Neural cell (in vitro differentiated cells): Measurements from ENCODE around the gene TMEM258. TPM values are rescaled to one million over a fixed set of nuclear protein-coding genes. Genes with fewer than 3 reads are reported as not detected.

Experiments used
- H2AFZ ChIP-seq: fragments of 200-600, 300-800 bp; sonication (generic), shearing (Covaris generic); 2 replicates; pipeline ENCODE4 v1.6.0; 2014; ENCODE audit warnings: low read depth, mild to moderate bottlenecking, antibody characterized with exemption, low read length, moderate library complexity
- H3F3A ChIP-seq: fragments of 200-600 bp; shearing (Covaris generic); 2 replicates; pipeline ENCODE4 v1.6.1; 2016; ENCODE audit warnings: mild to moderate bottlenecking, moderate library complexity, mixed read lengths, antibody characterized with exemption, low read length; ENCODE audit not compliant: insufficient read depth, poor library complexity, severe bottlenecking
- H3K27ac ChIP-seq: fragments of 200-600, 300-800 bp; sonication (generic), shearing (Covaris generic); 2 replicates; pipeline ENCODE4 v1.5.1; 2014; ENCODE audit warnings: mild to moderate bottlenecking, low read length, moderate library complexity
- H3K27me3 ChIP-seq: fragments of 300-800, 200-600 bp; sonication (generic), shearing (Covaris generic); 2 replicates; pipeline ENCODE4 v1.6.0; 2014; ENCODE audit warnings: mild to moderate bottlenecking, low read depth, low read length, moderate library complexity; ENCODE audit not compliant: insufficient read depth
- H3K36me3 ChIP-seq: fragments of 300-800, 200-600 bp; sonication (generic), shearing (Covaris generic); 2 replicates; pipeline ENCODE4 v1.5.1; 2014; ENCODE audit warnings: mild to moderate bottlenecking, antibody characterized with exemption, low read length, moderate library complexity; ENCODE audit not compliant: insufficient read depth
- H3K4me2 ChIP-seq: fragments of 300-800, 200-600 bp; sonication (generic), shearing (Covaris generic); 2 replicates; pipeline ENCODE4 v1.6.0; 2014; ENCODE audit warnings: mild to moderate bottlenecking, low read length
- H3K4me3 ChIP-seq: fragments of 300-800, 200-600 bp; sonication (generic), shearing (Covaris generic); 2 replicates; pipeline ENCODE4 v1.5.1; 2014; ENCODE audit warnings: mild to moderate bottlenecking, low read length, moderate library complexity
- H3K79me2 ChIP-seq: fragments of 200-600 bp; shearing (Covaris generic); replicated peaks from 2 replicates; pipeline ENCODE4 v1.6.0; 2014; ENCODE audit warnings: mild to moderate bottlenecking, low read length, moderate library complexity; ENCODE audit not compliant: insufficient read depth
- H3K9ac ChIP-seq: fragments of 300-800, 200-600 bp; sonication (generic), shearing (Covaris generic); 2 replicates; pipeline ENCODE4 v1.6.1; 2016; ENCODE audit warnings: mild to moderate bottlenecking, low read length, mixed read lengths
- H3K9me2 ChIP-seq: fragments of 200-600 bp; shearing (Covaris generic); 2 replicates; pipeline ENCODE4 v1.6.1; 2016; ENCODE audit warnings: mild to moderate bottlenecking, low read length, mixed read lengths; ENCODE audit not compliant: insufficient read depth
- H3K9me3 ChIP-seq: fragments of 200-600, 300-800 bp; sonication (generic), shearing (Covaris generic); 2 replicates; pipeline ENCODE4 v1.6.1; 2016; ENCODE audit warnings: mild to moderate bottlenecking, mixed run types, low read length, moderate library complexity, mixed read lengths
- H4K20me1 ChIP-seq: fragments of 200-600 bp; shearing (Covaris generic); 2 replicates; pipeline ENCODE4 v1.6.1; 2016; ENCODE audit warnings: mild to moderate bottlenecking, mixed run types; ENCODE audit not compliant: insufficient read depth
- CTCF ChIP-seq: fragments of 450-650 bp; IDR thresholded peaks from 2 replicates; pipeline ENCODE4 v1.5.1; 2014; ENCODE audit warnings: antibody characterized with exemption, mild to moderate bottlenecking, moderate library complexity; ENCODE audit not compliant: poor library complexity, severe bottlenecking
- EP300 ChIP-seq: fragments of 450-650 bp; conservative IDR thresholded peaks from 2 replicates; pipeline ENCODE4 v1.6.1; 2014; ENCODE audit warnings: antibody characterized with exemption, mild to moderate bottlenecking, moderate library complexity; ENCODE audit not compliant: poor library complexity, severe bottlenecking
- EZH2 ChIP-seq: fragments of 200-600, 300-800 bp; shearing (Covaris generic), sonication (generic); IDR thresholded peaks from 2 replicates; pipeline ENCODE4 v1.6.1; 2014; ENCODE audit warnings: antibody characterized with exemption, low read length, borderline replicate concordance, mild to moderate bottlenecking; ENCODE audit not compliant: insufficient read depth, poor library complexity, severe bottlenecking
- MXI1 ChIP-seq: fragments of 450-650 bp; conservative IDR thresholded peaks from 2 replicates; pipeline ENCODE4 v1.6.1; 2014; ENCODE audit warnings: antibody characterized with exemption, mild to moderate bottlenecking; ENCODE audit not compliant: poor library complexity, severe bottlenecking
- POLR2AphosphoS5 ChIP-seq: IDR thresholded peaks from 2 replicates; pipeline ENCODE4 v1.6.1; 2012
- RAD21 ChIP-seq: fragments of 450-650 bp; conservative IDR thresholded peaks from 2 replicates; pipeline ENCODE4 v1.6.1; 2014; ENCODE audit warnings: antibody characterized with exemption, mild to moderate bottlenecking, moderate library complexity
- REST ChIP-seq: IDR thresholded peaks from 2 replicates; pipeline ENCODE4 v1.6.1; 2012; ENCODE audit warnings: borderline replicate concordance
- SMC3 ChIP-seq: fragments of 450-650 bp; conservative IDR thresholded peaks from 2 replicates; pipeline ENCODE4 v1.6.1; 2014; ENCODE audit warnings: antibody characterized with exemption, mild to moderate bottlenecking, moderate library complexity; ENCODE audit not compliant: poor library complexity
- TAF1 ChIP-seq: IDR thresholded peaks from 2 replicates; pipeline ENCODE4 v1.6.1; 2012; ENCODE audit warnings: low read depth
- polyA plus RNA-seq: library from polyadenylated mRNA; depleted of rRNA; stranded (reverse); fragments of >200 nt; gene quantifications from 2 replicates; pipeline ENCODE4 v1.2.3, GENCODE V29; 2014

The TMEM258 gene
- polyA plus RNA-seq, 1 donor from 2014 or later, result 134 TPM

GRCh38 chr11:61828629-61829407, 36.4 kb upstream of the TMEM258 start (continued):
- no peak for TF ChIP-seq MXI1

- Histone ChIP-seq H3K4me2 (peak overlapping the region; percentile 24), H2AFZ (peak overlapping the region; percentile 65), H3K36me3 (no peaks in the 10 kb centered on the region), H3K9me2 (no peaks in the 10 kb centered on the region), H3F3A (peaks cover 8% of the 10 kb centered on the region), H3K9ac (peak overlapping the region; percentile 100), H3K9me3 (no peaks in the 10 kb centered on the region), H3K4me3 (peak overlapping the region; percentile 100), H3K79me2 (peaks cover 53% of the 10 kb centered on the region), H3K27me3 (no peaks in the 10 kb centered on the region), H3K27ac (peak overlapping the region; percentile 100), H4K20me1 (peaks cover 8% of the 10 kb centered on the region)
- TF ChIP-seq REST (peak; percentile 41), EP300 (no peak)
These were observed 35.9 kb upstream of the TMEM258 start for GRCh38 chr11:61828379-61828628.

- TF ChIP-seq SMC3 (peak; percentile 12), TAF1 (peak; percentile 61), CTCF (peak; percentile 32), MXI1 (peak; percentile 17), REST (peak; percentile 82), EZH2 (no peak), RAD21 (no peak), EP300 (peak; percentile 59), POLR2AphosphoS5 (peak; percentile 76)
- peak within 1 kb of the TSS; percentile 100 for H3K9ac ChIP-seq
- H3K27ac ChIP-seq, result peak within 1 kb of the TSS; percentile 100
- H3K4me2 ChIP-seq, result peak within 1 kb of the TSS; percentile 98
- no peaks in the 10 kb centered on the region for H3K9me2 ChIP-seq
- peaks cover 8% of the 10 kb centered on the region for H3F3A ChIP-seq
- H2AFZ ChIP-seq, result peak within 1 kb of the TSS; percentile 65
- peaks cover 48% of the 10 kb centered on the region for H3K79me2 ChIP-seq
- peak within 1 kb of the TSS; percentile 100 for H3K4me3 ChIP-seq
- peaks cover 8% of the 10 kb centered on the region for H4K20me1 ChIP-seq
- no peaks in the 10 kb centered on the region for H3K9me3 ChIP-seq
- H3K36me3 ChIP-seq, result no peaks in the 10 kb centered on the region
- H3K27me3 ChIP-seq, result no peaks in the 10 kb centered on the region
These were observed 35.4 kb upstream of the TMEM258 start, which contains the start of gene FADS2 for GRCh38 chr11:61827571-61828378. FADS2 (plus strand) TSS chr11:61828300; CDS start chr11:61828391, 91 bp downstream.
